Lower leg skin (tissue), 3 donors: ENCODE measurements around the gene FAM229A.

Experiments
- POLR2A ChIP-seq, 2 donors: fragments of 450-650 bp; IDR thresholded peaks; one replicate each; pipeline ENCODE4 v1.6.1; 2016 to 2017; ENCODE audit warnings: antibody characterized with exemption in 2 of 2, mild to moderate bottlenecking in 1 of 2, moderate library complexity in 1 of 2
- TF ChIP-seq, protein P1 (sequence below), 3 donors: fragments of 450-650 bp; IDR thresholded peaks; one replicate each; pipeline ENCODE4 v1.5.1; 2016; ENCODE audit warnings: antibody characterized with exemption in 3 of 3, mild to moderate bottlenecking in 3 of 3, moderate library complexity in 2 of 3

DNA sequence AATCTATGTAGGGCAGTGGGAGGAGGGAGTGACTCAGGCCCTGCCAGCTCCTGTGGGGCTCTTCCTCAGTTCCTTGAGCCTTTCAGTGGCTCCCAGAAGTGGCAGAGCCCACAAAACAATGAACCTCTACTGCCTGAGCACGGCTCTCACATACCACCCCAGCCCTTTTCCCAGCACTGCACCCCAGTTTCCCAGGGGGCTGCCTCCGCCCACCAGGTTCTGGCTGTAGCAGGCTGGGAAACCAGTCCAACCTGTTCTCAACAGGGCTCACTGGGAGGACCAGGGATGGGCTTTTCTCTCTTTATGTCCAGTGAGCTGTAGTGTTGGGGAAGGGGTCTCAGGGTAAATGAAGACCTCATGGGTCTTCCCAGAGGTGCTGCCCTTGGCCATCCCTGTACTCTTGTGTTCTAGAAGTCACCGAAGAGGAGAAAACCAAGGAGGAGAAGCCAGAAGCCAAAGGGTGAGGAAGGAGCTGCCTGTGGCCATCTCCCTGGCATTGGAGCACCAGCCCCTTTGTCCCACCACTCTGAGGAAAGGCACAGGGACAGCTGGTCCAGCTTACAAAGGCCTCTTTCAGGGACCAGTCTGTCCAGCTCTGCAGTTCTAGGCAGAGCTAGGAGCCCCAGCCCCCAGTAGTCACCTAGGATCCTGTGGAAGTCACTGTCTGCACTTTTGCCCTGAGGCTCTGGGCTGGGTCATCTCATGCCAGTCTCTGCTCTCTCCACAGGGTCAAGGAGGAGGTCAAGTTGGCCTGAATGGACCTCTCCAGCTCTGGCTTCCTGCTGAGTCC lies 29.8 kb downstream of the FAM229A start:
- no peak for TF ChIP-seq POLR2A (IDR thresholded peaks at IDR 0.05)
- TF ChIP-seq, protein P1, sequence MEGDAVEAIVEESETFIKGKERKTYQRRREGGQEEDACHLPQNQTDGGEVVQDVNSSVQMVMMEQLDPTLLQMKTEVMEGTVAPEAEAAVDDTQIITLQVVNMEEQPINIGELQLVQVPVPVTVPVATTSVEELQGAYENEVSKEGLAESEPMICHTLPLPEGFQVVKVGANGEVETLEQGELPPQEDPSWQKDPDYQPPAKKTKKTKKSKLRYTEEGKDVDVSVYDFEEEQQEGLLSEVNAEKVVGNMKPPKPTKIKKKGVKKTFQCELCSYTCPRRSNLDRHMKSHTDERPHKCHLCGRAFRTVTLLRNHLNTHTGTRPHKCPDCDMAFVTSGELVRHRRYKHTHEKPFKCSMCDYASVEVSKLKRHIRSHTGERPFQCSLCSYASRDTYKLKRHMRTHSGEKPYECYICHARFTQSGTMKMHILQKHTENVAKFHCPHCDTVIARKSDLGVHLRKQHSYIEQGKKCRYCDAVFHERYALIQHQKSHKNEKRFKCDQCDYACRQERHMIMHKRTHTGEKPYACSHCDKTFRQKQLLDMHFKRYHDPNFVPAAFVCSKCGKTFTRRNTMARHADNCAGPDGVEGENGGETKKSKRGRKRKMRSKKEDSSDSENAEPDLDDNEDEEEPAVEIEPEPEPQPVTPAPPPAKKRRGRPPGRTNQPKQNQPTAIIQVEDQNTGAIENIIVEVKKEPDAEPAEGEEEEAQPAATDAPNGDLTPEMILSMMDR (IDR thresholded peaks at IDR 0.05): no peak
